Epithelial cell of esophagus (primary cell): ENCODE results near the gene TMEM250.

ENCODE experiments used
- DNase-seq: peaks from one replicate; pipeline ENCODE4 v3.0.0; 2010; ENCODE audit warnings: low read depth
- H3K4me3 ChIP-seq: 2 replicates; pipeline ENCODE4 v1.5.1; 2011; ENCODE audit warnings: mild to moderate bottlenecking, low read length, control low read depth
- CTCF ChIP-seq: IDR thresholded peaks from 2 replicates; pipeline ENCODE4 v1.5.1; 2011; ENCODE audit warnings: low read depth, mild to moderate bottlenecking, low read length, control low read depth, inconsistent platforms; ENCODE audit not compliant: insufficient read depth; ENCODE audit errors: missing control alignments

TMEM250 gene

GRCh38 chr9:136147038-136147889 is 28.6 kb upstream of the TMEM250 start:
- no peak for DNase-seq
- no peak overlapping the region for H3K4me3 ChIP-seq
- no peak for TF ChIP-seq CTCF

GRCh38 chr9:136146126-136147037 is 27.7 kb upstream of the TMEM250 start:
- no peak overlapping the region for H3K4me3 ChIP-seq
- no peak for DNase-seq
- no peak for TF ChIP-seq CTCF

- no peak overlapping the region for H3K4me3 ChIP-seq
- DNase-seq: no peak
- TF ChIP-seq CTCF: no peak
Observed at GRCh38 chr9:136145580-136145979, 26.9 kb upstream of the TMEM250 start.

- no peak overlapping the region for H3K4me3 ChIP-seq
- TF ChIP-seq CTCF: no peak
Observed at GRCh38 chr9:136144450-136144849, 25.8 kb upstream of the TMEM250 start.

GRCh38 chr9:136143215-136144001 is 24.7 kb upstream of the TMEM250 start:
- H3K4me3 ChIP-seq: no peak overlapping the region
- DNase-seq: peak; percentile 45
- TF ChIP-seq CTCF: peak; percentile 38

More at GRCh38 chr9:136144450-136144849, 25.8 kb upstream of the TMEM250 start:
- DNase-seq: no peak

- no peak for DNase-seq
- no peak for TF ChIP-seq CTCF
Observed at GRCh38 chr9:136142859-136143214, 24.2 kb upstream of the TMEM250 start.

More at GRCh38 chr9:136142859-136143214, 24.2 kb upstream of the TMEM250 start:
- H3K4me3 ChIP-seq: no peak overlapping the region
